OCI-LY7 (cell line): Measurements from ENCODE around the gene ATXN1.

ENCODE experiments used
- EZH2phosphoT487 ChIP-seq: fragments of 200-600 bp; sonication (generic); IDR thresholded peaks from 2 replicates; pipeline ENCODE4 v1.6.1; 2018; ENCODE audit warnings: low read depth, borderline replicate concordance, mild to moderate bottlenecking, mixed run types, antibody characterized with exemption, low read length, moderate library complexity, mixed read lengths
- TF ChIP-seq, protein P1 (sequence below): fragments of 200-600 bp; sonication (generic); conservative IDR thresholded peaks from 2 replicates; pipeline ENCODE4 v1.5.1; 2014; ENCODE audit warnings: mild to moderate bottlenecking, antibody characterized with exemption, low read length, moderate library complexity, mixed read lengths

DNA sequence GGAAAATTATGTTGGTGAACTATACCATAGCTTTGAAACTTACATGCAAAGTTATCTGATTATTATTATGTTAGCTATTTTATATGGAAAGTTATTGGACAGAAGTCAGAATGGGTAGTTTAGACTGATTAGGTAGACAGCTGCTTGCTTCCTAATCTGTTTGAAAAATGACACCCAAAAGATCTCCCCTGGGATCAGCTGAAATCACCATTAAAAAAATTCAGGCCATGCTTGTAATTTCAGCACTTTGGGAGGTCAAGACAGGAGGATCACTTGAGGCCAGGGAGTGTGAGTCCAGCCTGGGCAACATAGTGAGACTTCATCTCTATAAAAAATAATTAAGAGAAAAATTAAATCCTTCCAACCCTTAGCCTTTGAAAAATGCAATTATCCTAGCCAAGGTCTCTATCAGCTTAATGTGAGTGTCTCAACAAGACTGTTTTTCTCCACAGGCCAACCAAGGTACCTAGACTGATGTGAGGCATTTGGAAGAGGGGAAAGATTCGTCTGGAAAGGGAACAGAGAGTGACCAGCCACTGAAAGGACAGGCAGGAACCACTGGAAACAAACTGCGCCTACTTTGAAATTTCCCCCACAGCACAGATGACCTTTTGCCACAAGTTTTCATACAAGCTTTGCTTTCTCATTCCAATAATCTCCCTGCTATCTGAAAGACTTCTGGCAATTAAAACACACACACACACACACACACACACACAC, 290.6 kb downstream of the ATXN1 start:
- TF ChIP-seq, protein P1, sequence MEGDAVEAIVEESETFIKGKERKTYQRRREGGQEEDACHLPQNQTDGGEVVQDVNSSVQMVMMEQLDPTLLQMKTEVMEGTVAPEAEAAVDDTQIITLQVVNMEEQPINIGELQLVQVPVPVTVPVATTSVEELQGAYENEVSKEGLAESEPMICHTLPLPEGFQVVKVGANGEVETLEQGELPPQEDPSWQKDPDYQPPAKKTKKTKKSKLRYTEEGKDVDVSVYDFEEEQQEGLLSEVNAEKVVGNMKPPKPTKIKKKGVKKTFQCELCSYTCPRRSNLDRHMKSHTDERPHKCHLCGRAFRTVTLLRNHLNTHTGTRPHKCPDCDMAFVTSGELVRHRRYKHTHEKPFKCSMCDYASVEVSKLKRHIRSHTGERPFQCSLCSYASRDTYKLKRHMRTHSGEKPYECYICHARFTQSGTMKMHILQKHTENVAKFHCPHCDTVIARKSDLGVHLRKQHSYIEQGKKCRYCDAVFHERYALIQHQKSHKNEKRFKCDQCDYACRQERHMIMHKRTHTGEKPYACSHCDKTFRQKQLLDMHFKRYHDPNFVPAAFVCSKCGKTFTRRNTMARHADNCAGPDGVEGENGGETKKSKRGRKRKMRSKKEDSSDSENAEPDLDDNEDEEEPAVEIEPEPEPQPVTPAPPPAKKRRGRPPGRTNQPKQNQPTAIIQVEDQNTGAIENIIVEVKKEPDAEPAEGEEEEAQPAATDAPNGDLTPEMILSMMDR = no peak
- no peak for TF ChIP-seq EZH2phosphoT487
